ENCODE measurements around the gene FPR1.
A peak's percentile ranks its signal among the peaks of the same experiment; 100 is the strongest.

FPR1 gene, protein sequence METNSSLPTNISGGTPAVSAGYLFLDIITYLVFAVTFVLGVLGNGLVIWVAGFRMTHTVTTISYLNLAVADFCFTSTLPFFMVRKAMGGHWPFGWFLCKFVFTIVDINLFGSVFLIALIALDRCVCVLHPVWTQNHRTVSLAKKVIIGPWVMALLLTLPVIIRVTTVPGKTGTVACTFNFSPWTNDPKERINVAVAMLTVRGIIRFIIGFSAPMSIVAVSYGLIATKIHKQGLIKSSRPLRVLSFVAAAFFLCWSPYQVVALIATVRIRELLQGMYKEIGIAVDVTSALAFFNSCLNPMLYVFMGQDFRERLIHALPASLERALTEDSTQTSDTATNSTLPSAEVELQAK

DNA sequence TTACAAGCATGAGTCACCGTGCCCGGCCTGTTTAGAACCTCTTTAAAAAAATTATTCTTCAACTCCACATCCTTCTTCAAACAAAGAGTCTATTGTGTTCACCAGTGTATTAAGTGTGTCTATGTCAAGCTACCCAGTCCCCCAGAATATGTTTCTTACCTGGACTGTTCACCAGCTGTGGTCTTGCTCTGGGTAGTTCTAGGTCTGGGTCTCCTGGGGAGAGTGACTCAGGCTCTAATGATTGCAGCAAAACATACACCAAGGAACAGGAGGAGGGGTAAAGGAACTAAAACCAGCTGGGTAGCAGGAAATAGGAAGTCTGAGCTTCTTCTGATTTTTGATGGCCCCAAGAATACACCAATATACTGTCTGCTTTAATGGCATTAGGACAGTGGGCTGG is at the start of gene FPR1:
FPR1 (minus strand) TSS at position 224 of the 400 bp plus-strand sequence. CDS start 4,884 bp downstream, outside the sequence.
- no peak for DNase-seq

DNA sequence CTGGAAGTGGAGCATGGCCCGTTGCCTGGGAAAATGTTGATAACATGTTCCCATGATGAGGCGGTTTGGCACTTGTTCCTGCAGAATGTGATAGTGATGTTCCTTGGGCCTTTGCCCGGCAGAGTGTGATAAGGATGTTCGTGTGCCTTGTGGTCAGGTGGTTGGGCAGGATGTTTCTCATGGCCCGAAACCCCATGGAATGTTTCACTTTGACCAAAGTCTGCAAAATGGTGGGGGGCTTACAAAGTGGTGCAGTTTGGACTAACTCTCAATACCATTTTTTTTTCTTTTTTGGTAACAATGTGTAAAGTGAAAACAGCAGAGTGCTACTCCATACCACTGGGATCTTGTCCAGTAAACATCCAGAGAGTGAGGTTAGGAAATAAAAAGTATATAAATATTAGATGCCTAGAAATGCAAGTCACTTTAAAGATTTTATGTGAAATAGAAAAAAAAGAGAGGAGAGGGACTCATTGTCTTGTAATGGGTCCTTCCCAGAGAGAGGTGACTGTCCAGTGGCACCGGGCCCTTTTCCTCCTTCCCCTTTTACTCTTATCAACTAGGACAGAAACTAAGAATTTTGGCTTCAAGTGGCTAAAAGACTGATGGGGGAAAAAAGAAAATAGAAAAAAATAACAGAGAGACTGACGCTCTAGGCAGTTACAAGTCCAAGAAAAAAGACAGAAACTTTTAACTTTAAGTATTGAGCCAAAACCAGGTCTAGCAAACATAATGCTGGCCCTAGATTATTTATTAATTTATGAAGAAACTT is 49.0 kb upstream of the FPR1 start:
- no peak for DNase-seq

DNA sequence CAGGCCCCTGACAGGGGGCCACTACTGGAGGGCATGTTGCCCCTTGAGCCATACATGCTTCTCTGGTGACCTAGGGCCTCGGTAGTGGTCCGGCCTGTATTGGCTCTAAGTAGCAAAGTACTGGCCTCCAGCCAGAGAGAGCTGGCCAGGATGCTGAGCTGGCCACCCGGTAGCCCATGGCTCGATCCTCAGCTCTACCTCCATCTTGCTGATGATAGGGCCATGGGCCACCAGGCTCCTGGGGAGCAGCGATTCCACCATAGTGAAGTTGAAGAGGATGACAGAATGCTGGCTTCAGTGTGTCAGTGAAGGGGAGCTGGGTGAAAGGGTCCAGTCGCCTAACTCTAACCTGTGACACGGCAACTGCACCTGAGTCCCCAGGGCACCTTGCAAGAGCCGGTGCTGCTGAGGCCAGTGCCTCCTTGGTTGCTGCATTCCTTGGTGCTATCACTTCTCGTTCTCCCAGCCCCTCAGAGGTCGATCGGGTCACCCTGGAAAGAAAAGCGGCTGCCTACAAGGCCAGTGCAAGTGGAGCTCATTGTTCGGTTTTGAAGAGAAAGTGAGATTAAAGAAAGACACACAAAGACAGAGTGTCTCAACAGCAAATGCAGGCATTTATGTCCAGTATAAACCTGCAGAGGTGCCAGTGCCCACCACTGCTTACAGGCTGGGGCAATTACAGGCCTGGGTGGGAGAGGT is 48.2 kb upstream of the FPR1 start:
- DNase-seq: no peak

GRCh38 chr19:51799034-51799773 is 47.5 kb upstream of the FPR1 start:
- no peak for DNase-seq

GRCh38 chr19:51798062-51798461 is 46.4 kb upstream of the FPR1 start:
- DNase-seq: no peak

DNA sequence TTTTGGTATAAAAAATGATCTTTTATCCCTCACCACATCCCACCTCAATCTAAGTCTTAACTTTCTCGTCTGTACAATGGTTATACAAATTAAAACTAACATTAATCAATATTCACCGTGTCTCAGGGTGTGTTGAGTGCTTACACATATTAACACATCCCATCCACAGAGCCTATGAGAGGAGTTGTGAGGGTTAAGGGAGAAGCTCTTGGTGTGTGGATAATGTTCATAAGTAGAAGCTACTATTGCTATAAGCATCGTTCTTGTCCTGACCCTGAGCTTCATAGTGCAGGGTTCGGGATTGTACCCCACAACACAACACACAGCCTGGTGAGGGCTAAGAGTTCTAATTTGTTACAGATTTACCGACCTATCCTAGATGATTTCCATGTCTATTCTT is 45.8 kb upstream of the FPR1 start:
- no peak for DNase-seq

- DNase-seq: no peak
Measured at GRCh38 chr19:51796195-51796679, 44.6 kb upstream of the FPR1 start.

DNA sequence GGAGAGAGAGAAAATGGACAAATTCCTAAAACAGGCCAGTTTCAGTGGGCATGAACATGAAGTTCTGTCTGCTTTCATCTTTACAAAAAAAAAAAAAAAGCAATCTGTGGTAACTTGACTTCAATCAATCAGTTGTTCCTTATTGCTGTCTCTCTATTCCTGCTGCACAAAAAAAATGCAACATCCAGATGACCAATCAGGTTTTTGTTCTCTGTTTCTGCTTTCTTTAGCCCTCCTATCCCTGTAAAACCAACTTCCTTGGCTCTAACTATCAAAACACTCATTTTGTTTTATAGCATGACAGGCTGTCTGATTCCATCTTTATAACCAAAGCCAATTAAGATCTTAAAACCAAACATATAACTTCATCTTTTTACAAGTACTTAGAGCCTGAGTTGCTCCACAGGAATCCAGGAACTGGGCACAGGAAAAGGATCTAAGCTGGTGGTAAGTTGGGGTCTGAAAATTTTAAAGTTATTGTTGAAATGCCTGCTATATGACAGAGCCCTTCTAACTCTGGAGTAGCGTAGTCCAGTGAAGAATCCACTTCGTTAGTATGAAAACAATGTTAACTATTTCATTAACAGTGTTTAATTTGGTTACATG is 43.3 kb upstream of the FPR1 start, which contains the start of gene FPR3:
FPR3 (plus strand) TSS at position 273 of the 606 bp plus-strand sequence. CDS start 28,592 bp downstream, outside the sequence.
- DNase-seq: no peak

DNA sequence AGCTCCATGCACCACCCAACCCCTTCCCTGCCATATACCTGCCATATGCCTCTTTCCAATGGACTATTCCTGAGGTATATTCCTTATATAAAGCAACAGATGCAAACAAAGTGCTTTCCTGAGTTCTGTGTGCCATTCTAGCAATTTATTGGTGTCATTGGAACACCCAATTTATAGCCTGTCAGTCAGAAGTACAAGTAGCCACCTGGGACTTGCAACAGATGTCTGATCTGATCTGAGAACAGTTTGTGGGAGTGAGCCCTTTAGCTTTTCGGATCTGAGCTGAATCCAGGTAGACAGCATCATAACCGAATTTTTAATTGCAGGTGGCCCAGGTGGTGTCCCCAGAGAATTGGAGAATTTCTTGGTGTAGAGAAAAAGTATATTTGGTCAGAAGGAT is 42.3 kb upstream of the FPR1 start:
- DNase-seq: no peak

- no peak for DNase-seq
Measured at GRCh38 chr19:51792932-51793331, 41.3 kb upstream of the FPR1 start.

DNA sequence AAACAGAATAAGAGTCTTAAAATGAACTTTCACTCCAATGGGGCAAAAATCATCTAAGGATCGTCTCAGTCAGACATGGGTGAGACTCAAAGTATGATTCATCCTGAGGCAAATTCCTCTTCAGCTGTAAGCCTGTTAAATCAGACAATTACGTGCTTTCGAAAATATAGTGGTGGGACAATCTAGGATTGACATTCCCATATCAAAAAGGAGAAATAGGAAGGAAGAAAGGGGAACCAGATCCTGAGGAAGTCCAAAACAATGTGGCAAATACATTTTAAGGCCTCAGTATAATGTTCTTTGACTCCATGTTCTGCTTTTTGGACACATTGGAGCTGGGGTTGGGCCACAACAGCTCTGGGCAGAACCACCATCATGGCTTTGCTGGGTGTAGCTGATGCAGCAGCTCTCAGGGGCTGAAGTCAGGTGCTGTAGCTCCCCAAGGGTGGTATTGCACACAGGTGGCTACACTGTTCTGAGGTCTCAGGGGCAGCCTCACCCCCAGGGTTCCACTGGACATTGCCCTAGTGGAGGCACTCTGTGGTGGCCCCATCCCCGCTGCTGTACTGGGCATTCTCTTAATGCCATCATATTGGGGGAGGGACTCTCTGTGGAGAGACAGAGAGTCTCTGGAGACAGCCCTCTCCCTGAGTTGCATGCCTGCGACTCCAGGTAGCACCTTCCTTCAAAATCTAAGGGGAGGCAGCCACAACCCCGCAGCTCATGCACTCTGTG is 37.5 kb upstream of the FPR1 start:
- DNase-seq: no peak

DNA sequence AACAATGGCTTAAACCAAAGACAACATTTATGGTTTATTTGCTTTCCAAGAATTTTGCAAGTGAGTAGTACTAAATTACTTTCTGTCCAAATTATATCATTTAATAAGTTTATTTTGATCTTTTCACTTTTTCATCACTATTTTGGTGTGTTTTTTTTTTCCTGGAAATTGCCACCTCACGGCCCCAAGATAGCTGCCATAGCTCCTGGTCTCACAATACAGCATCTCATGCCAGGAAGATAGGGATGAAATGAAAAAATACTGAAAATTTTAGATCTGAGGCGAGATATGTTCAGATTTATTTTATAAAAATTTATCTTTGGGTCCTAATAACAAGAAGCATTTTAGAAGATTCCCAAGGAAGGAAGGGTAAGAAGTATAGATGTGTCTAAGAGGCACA is 36.4 kb upstream of the FPR1 start:
- DNase-seq: no peak

- DNase-seq: no peak
Measured at GRCh38 chr19:51786646-51787494, 35.2 kb upstream of the FPR1 start.

GRCh38 chr19:51784922-51785690 is 33.4 kb upstream of the FPR1 start:
- peak; percentile 61 for DNase-seq

DNA sequence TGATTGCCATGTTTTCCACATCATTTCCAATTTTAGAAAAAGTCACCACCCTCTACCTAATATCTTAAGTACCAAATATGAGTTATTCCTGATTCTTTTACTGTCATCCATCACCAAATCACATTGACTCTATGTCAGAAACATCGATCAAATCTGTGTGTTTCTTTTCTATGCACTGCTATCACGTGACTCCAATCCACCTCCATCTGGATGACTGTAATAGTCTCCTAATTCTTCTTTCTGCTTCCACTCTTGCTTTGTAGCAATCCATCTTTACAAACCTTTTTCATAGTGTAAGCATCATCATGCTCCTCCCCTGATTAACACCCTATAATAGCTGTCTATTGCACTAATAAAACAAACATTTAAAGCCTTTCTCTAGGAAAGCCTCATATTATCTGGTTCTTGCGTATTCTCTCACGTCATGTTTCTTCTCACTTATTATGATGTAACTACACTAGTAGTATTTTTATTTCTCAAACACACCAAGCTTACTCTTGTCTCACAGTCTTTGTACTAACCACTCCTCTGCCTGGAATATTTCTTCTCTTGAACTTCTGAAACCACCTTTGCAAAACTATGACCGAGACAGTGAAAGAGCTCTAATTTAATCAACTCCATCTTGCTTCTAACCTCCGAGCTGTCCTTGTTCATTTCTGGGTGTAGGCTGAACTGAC is 32.6 kb upstream of the FPR1 start:
- no peak for DNase-seq

- no peak for DNase-seq
Measured at GRCh38 chr19:51783372-51783771, 31.7 kb upstream of the FPR1 start.

- DNase-seq: no peak
Measured at GRCh38 chr19:51781999-51782398, 30.3 kb upstream of the FPR1 start.

GRCh38 chr19:51780270-51780669 is 28.6 kb upstream of the FPR1 start:
- DNase-seq: no peak

DNA sequence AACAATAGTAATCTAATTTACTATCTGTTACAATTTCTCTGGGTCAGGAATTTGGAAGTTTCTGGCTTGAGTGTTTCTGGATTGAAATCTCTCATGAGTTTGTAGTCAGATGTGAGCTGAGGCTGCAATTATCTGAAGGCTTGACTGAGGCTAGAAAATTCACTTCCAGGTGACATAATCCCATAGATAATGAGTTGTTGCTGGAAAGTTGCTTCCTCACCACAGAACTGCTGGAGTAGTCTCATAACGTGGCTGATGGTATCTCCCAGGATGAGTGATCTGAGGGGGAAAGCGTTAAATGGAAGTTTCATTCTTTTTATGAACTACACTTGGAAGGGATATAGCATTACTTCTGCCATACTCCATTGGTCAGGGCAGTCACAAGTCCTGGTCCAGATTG is 28.0 kb upstream of the FPR1 start:
- no peak for DNase-seq

Measured in activated CD4-positive, alpha-beta T cell treated with anti-CD3 and anti-CD28 coated beads, Interleukin-10, Interleukin-2, amounts not matched to agents 100 ng/mL and 50 ng/mL, durations not matched to agents 16 hours and 8 hours (primary cell).